COLO829 (cell line): ENCODE data around the gene WNT7B.

Source experiments
- DNase-seq: peaks from one replicate; pipeline ENCODE4 v3.0.0; 2012; ENCODE audit warnings: low spot score

WNT7B gene

GRCh38 chr22:45971408-45972028, 5.4 kb downstream of the WNT7B start:
- DNase-seq = no peak

- DNase-seq = no peak
Observed at GRCh38 chr22:45970705-45971407, 6.1 kb downstream of the WNT7B start.

- DNase-seq = no peak
Observed at GRCh38 chr22:45969801-45970470, 7.0 kb downstream of the WNT7B start.

- no peak for DNase-seq
Observed at GRCh38 chr22:45969414-45969799, 7.6 kb downstream of the WNT7B start.

- no peak for DNase-seq
Observed at GRCh38 chr22:45968751-45969413, 8.1 kb downstream of the WNT7B start.

GRCh38 chr22:45968003-45968650, 8.8 kb downstream of the WNT7B start:
- no peak for DNase-seq

GRCh38 chr22:45966895-45967365, 10.0 kb downstream of the WNT7B start:
- DNase-seq = peak; percentile 77

GRCh38 chr22:45966320-45966894, 10.6 kb downstream of the WNT7B start:
- DNase-seq = no peak

GRCh38 chr22:45965563-45965962, 11.4 kb downstream of the WNT7B start:
- no peak for DNase-seq

GRCh38 chr22:45964926-45965527, 11.9 kb downstream of the WNT7B start:
- no peak for DNase-seq

GRCh38 chr22:45964372-45964771, 12.6 kb downstream of the WNT7B start:
- no peak for DNase-seq

GRCh38 chr22:45963821-45964220, 13.1 kb downstream of the WNT7B start:
- DNase-seq = no peak

- DNase-seq = no peak
Observed at GRCh38 chr22:45962756-45963324, 14.1 kb downstream of the WNT7B start.

- DNase-seq = no peak
Observed at GRCh38 chr22:45962434-45962718, 14.6 kb downstream of the WNT7B start.

- DNase-seq = no peak
Observed at GRCh38 chr22:45961679-45962433, 15.1 kb downstream of the WNT7B start.

- no peak for DNase-seq
Observed at GRCh38 chr22:45960477-45961386, 16.2 kb downstream of the WNT7B start.

GRCh38 chr22:45959719-45960476, 17.1 kb downstream of the WNT7B start:
- DNase-seq = no peak

GRCh38 chr22:45958971-45959370, 18.0 kb downstream of the WNT7B start:
- DNase-seq = no peak

GRCh38 chr22:45957826-45958225, 19.1 kb downstream of the WNT7B start:
- DNase-seq = no peak
